Lower leg skin (tissue), 3 donors: ENCODE data around the gene DNER.

Experiments used
- CTCF ChIP-seq, 3 donors: fragments of 450-650 bp; IDR thresholded peaks; one replicate each; pipeline ENCODE4 v1.5.1; 2016; ENCODE audit warnings: antibody characterized with exemption in 3 of 3, mild to moderate bottlenecking in 3 of 3, moderate library complexity in 2 of 3
- POLR2A ChIP-seq, 2 donors: fragments of 450-650 bp; IDR thresholded peaks; one replicate each; pipeline ENCODE4 v1.6.1; 2016 to 2017; ENCODE audit warnings: antibody characterized with exemption in 2 of 2, mild to moderate bottlenecking in 1 of 2, moderate library complexity in 1 of 2

- no peak for TF ChIP-seq CTCF (IDR thresholded peaks at IDR 0.05)
- no peak for TF ChIP-seq POLR2A (IDR thresholded peaks at IDR 0.05)
Observed at GRCh38 chr2:229708335-229708734, 6.0 kb downstream of the DNER start.
